H9 (cell line): ENCODE data around the gene CETP. TPM values are rescaled to one million over a fixed set of nuclear protein-coding genes. Genes with fewer than 3 reads are reported as not detected.

Experiments used
- DNase-seq: peaks from one replicate; pipeline ENCODE4 v3.0.0-alpha.2; 2017
- H2AFZ ChIP-seq: one replicate; pipeline ENCODE4 v1.6.1; 2013; ENCODE audit warnings: mild to moderate bottlenecking, low read length, control low read depth, moderate library complexity
- H2AK5ac ChIP-seq: 2 replicates; pipeline ENCODE4 v1.6.1; 2013; ENCODE audit warnings: low read length, control low read depth, mixed read lengths; ENCODE audit not compliant: insufficient read length
- H2BK120ac ChIP-seq: one replicate; pipeline ENCODE4 v1.6.1; 2013; ENCODE audit warnings: low read depth, mild to moderate bottlenecking, low read length, control low read depth, inconsistent platforms; ENCODE audit not compliant: poor library complexity, severe bottlenecking
- H2BK12ac ChIP-seq: 2 replicates; pipeline ENCODE4 v1.6.1; 2013; ENCODE audit warnings: low read length, control low read depth, mixed read lengths, low read depth; ENCODE audit not compliant: insufficient read length
- H2BK15ac ChIP-seq: 2 replicates; pipeline ENCODE4 v1.6.1; 2013; ENCODE audit warnings: low read depth, low read length, control low read depth
- H2BK20ac ChIP-seq: one replicate; pipeline ENCODE4 v1.6.1; 2013; ENCODE audit warnings: low read depth, mild to moderate bottlenecking, low read length, control low read depth, inconsistent platforms; ENCODE audit not compliant: poor library complexity, severe bottlenecking
- H2BK5ac ChIP-seq: 2 replicates; pipeline ENCODE4 v1.6.1; 2013; ENCODE audit warnings: low read length, control low read depth, mixed read lengths; ENCODE audit not compliant: insufficient read length
- H3K14ac ChIP-seq: 2 replicates; pipeline ENCODE4 v1.6.1; 2013; ENCODE audit warnings: low read length, control low read depth; ENCODE audit not compliant: insufficient read depth
- H3K18ac ChIP-seq: 2 replicates; pipeline ENCODE4 v1.6.1; 2013; ENCODE audit warnings: low read depth, mild to moderate bottlenecking, mixed read lengths, low read length, control low read depth; ENCODE audit not compliant: insufficient read length
- H3K23ac ChIP-seq: 2 replicates; pipeline ENCODE4 v1.6.1; 2013; ENCODE audit warnings: low read length, control low read depth, mixed read lengths, low read depth; ENCODE audit not compliant: insufficient read length
- H3K23me2 ChIP-seq: 2 replicates; pipeline ENCODE4 v1.6.1; 2013; ENCODE audit warnings: low read depth, mild to moderate bottlenecking, mixed read lengths, low read length, control low read depth; ENCODE audit not compliant: insufficient read length, poor library complexity, severe bottlenecking
- H3K27ac ChIP-seq: 2 replicates; pipeline ENCODE4 v1.5.1; 2013; ENCODE audit warnings: low read length, control low read depth, mixed read lengths, low read depth; ENCODE audit not compliant: insufficient read length
- H3K27me3 ChIP-seq: 2 replicates; pipeline ENCODE4 v1.6.1; 2013; ENCODE audit warnings: low read length, control low read depth, inconsistent platforms; ENCODE audit not compliant: insufficient read depth
- H3K4ac ChIP-seq: 2 replicates; pipeline ENCODE4 v1.6.1; 2013; ENCODE audit warnings: low read depth, mild to moderate bottlenecking, control low read depth, inconsistent platforms, low read length, moderate library complexity
- H3K4me1 ChIP-seq: 2 replicates; pipeline ENCODE4 v1.6.1; 2013; ENCODE audit warnings: low read length, control low read depth, inconsistent platforms; ENCODE audit not compliant: insufficient read depth
- H3K4me2 ChIP-seq: 2 replicates; pipeline ENCODE4 v1.6.1; 2013; ENCODE audit warnings: low read length, control low read depth, mixed read lengths; ENCODE audit not compliant: insufficient read length, insufficient read depth
- H3K56ac ChIP-seq: 2 replicates; pipeline ENCODE4 v1.6.1; 2013; ENCODE audit warnings: low read depth, mild to moderate bottlenecking, mixed read lengths, low read length, control low read depth; ENCODE audit not compliant: insufficient read length
- H3K79me1 ChIP-seq: 2 replicates; pipeline ENCODE4 v1.6.1; 2013; ENCODE audit warnings: low read depth, mild to moderate bottlenecking, moderate library complexity, low read length, control low read depth, inconsistent platforms; ENCODE audit not compliant: insufficient read depth, poor library complexity, severe bottlenecking
- H3K79me2 ChIP-seq: 2 replicates; pipeline ENCODE4 v1.6.1; 2013; ENCODE audit warnings: low read length, control low read depth, inconsistent platforms; ENCODE audit not compliant: insufficient read depth
- H3K9ac ChIP-seq: 2 replicates; pipeline ENCODE4 v1.6.1; 2013; ENCODE audit warnings: low read length, control low read depth, mixed read lengths; ENCODE audit not compliant: insufficient read length; ENCODE audit errors: extremely low read depth
- H3K9me3 ChIP-seq: one replicate; pipeline ENCODE4 v1.6.1; 2013; ENCODE audit warnings: low read depth, low read length, inconsistent platforms; ENCODE audit not compliant: control insufficient read depth
- H3T11ph ChIP-seq: one replicate; pipeline ENCODE4 v1.6.1; 2013; ENCODE audit warnings: mild to moderate bottlenecking, low read length, control low read depth, inconsistent platforms
- H4K20me1 ChIP-seq: one replicate; pipeline ENCODE4 v1.6.1; 2013; ENCODE audit not compliant: control insufficient read depth, insufficient read length, insufficient read depth
- H4K5ac ChIP-seq: 2 replicates; pipeline ENCODE4 v1.6.1; 2013; ENCODE audit warnings: low read depth, mild to moderate bottlenecking, mixed read lengths, low read length, control low read depth; ENCODE audit not compliant: insufficient read length
- H4K8ac ChIP-seq: replicated peaks from 2 replicates; pipeline ENCODE4 v1.6.1; 2013; ENCODE audit warnings: low read length, control low read depth, mixed read lengths, low read depth; ENCODE audit not compliant: insufficient read length
- H4K91ac ChIP-seq: 2 replicates; pipeline ENCODE4 v1.6.1; 2013; ENCODE audit warnings: low read depth, mild to moderate bottlenecking, moderate library complexity, mixed read lengths, low read length, control low read depth; ENCODE audit not compliant: insufficient read length
- H3K27ac Mint-ChIP-seq, 3 experiments: 2 replicates in 2 of 3; 3 replicates in 1 of 3; pipeline ENCODE4 v1.8.0; 2020 to 2021; ENCODE audit warnings: mixed read lengths in 3 of 3, mild to moderate bottlenecking in 1 of 3, moderate library complexity in 1 of 3
- H3K27me3 Mint-ChIP-seq: 2 replicates; pipeline ENCODE4 v1.8.0; 2021; ENCODE audit warnings: low read depth, mild to moderate bottlenecking, moderate library complexity, mixed read lengths
- H3K36me3 Mint-ChIP-seq, 3 experiments: 2 replicates in 2 of 3; 3 replicates in 1 of 3; pipeline ENCODE4 v1.8.0; 2020 to 2021; ENCODE audit warnings: low read depth in 3 of 3, mixed read lengths in 3 of 3; ENCODE audit not compliant: insufficient read depth in 1 of 3
- H3K4me1 Mint-ChIP-seq, 2 experiments: 2 replicates each; pipeline ENCODE4 v1.8.0; 2020; ENCODE audit warnings: mixed read lengths in 2 of 2
- H3K4me3 Mint-ChIP-seq, 2 experiments: 2 replicates in 1 of 2; 3 replicates in 1 of 2; pipeline ENCODE4 v1.8.0; 2020 to 2021; ENCODE audit warnings: mild to moderate bottlenecking in 2 of 2, mixed read lengths in 2 of 2, moderate library complexity in 1 of 2
- H3K9me3 Mint-ChIP-seq, 2 experiments: 2 replicates in 1 of 2; 3 replicates in 1 of 2; pipeline ENCODE4 v1.8.0; 2020; ENCODE audit warnings: mild to moderate bottlenecking in 2 of 2, mixed read lengths in 2 of 2, moderate library complexity in 1 of 2
- CTCF ChIP-seq: fragments of 200-600 bp; sonication (generic); conservative IDR thresholded peaks from 3 replicates; pipeline ENCODE4 v1.8.0; 2021; ENCODE audit warnings: antibody characterized with exemption, mild to moderate bottlenecking
- WGBS: extraction: QIAGEN DNeasy Blood & Tissue Kit; methylation state at CpG from one replicate; pipeline ENCODE4 v1.1.7; 2013; ENCODE audit warnings: missing lambda C conversion rate, low lambda C conversion rate, mixed read lengths; ENCODE audit not compliant: insufficient read length; ENCODE audit errors: extremely low coverage; 5-methylcytosine and 5-hydroxymethylcytosine counted together
- total RNA-seq: library from RNA; stranded (reverse); gene quantifications from 2 replicates; pipeline ENCODE4 v1.2.1, GENCODE V29; 2021

CETP gene
- total RNA-seq, 1 experiment from 2014 or later, result not detected

GRCh38 chr16:56929639-56930038, 32.1 kb upstream of the CETP start:
- H2BK12ac ChIP-seq, result no peak overlapping the region
- no peak overlapping the region for H3K18ac ChIP-seq
- Mint-ChIP-seq H3K4me3 (no peak overlapping the region), H3K27ac (no peak overlapping the region), H3K27me3 (no peaks in the 10 kb centered on the region; the same call in 1 of the 2 replicates), H3K9me3 (no peaks in the 10 kb centered on the region), H3K36me3 (peaks cover 0 to 6% (median 4%) of the 10 kb centered on the region in 3 experiments; a peak in 3 of 7 replicates), H3K4me1 (peaks cover 21 to 23% of the 10 kb centered on the region in 2 experiments)
- no peak overlapping the region for H2BK5ac ChIP-seq
- H2BK120ac ChIP-seq, result no peak overlapping the region
- no peak overlapping the region for H4K5ac ChIP-seq
- no peak overlapping the region for H2BK15ac ChIP-seq
- H4K8ac ChIP-seq, result no peak overlapping the region
- no peak overlapping the region for H3K27ac ChIP-seq
- no peak overlapping the region for H3K14ac ChIP-seq
- H3K4me1 ChIP-seq, result peaks cover 3% of the 10 kb centered on the region; the same call in 1 of the 2 replicates
- H3K9ac ChIP-seq, result no peak overlapping the region
- H2AK5ac ChIP-seq, result no peak overlapping the region
- H2AFZ ChIP-seq, result no peak overlapping the region
- no peak overlapping the region for H3K56ac ChIP-seq
- no peak overlapping the region for H3K4me2 ChIP-seq
- no peak overlapping the region for H3K4ac ChIP-seq
- H3K27me3 ChIP-seq, result no peaks in the 10 kb centered on the region
- H3K79me2 ChIP-seq, result peaks cover 9% of the 10 kb centered on the region; the same call in 1 of the 2 replicates
- no peaks in the 10 kb centered on the region for H4K20me1 ChIP-seq
- H3K23ac ChIP-seq, result no peak overlapping the region
- TF ChIP-seq CTCF, result no peak
- no peak overlapping the region for H3T11ph ChIP-seq
- no CpG with 5 or more reads among the region's 4 CpGs for WGBS
- H3K79me1 ChIP-seq, result no peaks in the 10 kb centered on the region
- no peak overlapping the region for H2BK20ac ChIP-seq
- no peaks in the 10 kb centered on the region for H3K9me3 ChIP-seq
- H4K91ac ChIP-seq, result no peak overlapping the region
- peaks cover 11% of the 10 kb centered on the region for H3K23me2 ChIP-seq
- DNase-seq, result no peak
